Thoracic aorta (tissue), 2 donors: Measurements from ENCODE around the gene FAM204A. TPM values are rescaled to one million over a fixed set of nuclear protein-coding genes. Genes with fewer than 3 reads are reported as not detected.

Experiments used
- ATAC-seq: fragments of 150-250 bp; one replicate; pipeline ENCODE4 v1.8.0; 2017; ENCODE audit warnings: low read depth; ENCODE audit not compliant: insufficient number of reproducible peaks, low FRiP score
- DNase-seq: peaks from one replicate; pipeline ENCODE4 v3.0.0-alpha.2; 2020; ENCODE audit warnings: low spot score
- H3K27ac ChIP-seq, 2 donors: fragments of 200-600 bp; sonication (generic); 1 replicate in 1 of 2; 2 replicates in 1 of 2; pipeline ENCODE4 v1.5.1; 2016; ENCODE audit warnings: mild to moderate bottlenecking in 2 of 2, moderate library complexity in 2 of 2
- H3K27me3 ChIP-seq: fragments of 200-600 bp; sonication (generic); replicated peaks from 2 replicates; pipeline ENCODE4 v1.6.0; 2016; ENCODE audit warnings: mild to moderate bottlenecking; ENCODE audit not compliant: insufficient read depth
- H3K36me3 ChIP-seq: fragments of 200-600 bp; sonication (generic); one replicate; pipeline ENCODE4 v1.5.1; 2016
- H3K4me1 ChIP-seq, 2 donors: fragments of 200-600 bp; sonication (generic); 1 replicate in 1 of 2; 2 replicates in 1 of 2; pipeline versions ENCODE4 v1.5.1 to v1.6.0; 2016; ENCODE audit warnings: low read depth in 2 of 2, mild to moderate bottlenecking in 1 of 2; ENCODE audit not compliant: control insufficient read depth in 1 of 2
- H3K4me3 ChIP-seq: fragments of 200-600 bp; sonication (generic); 2 replicates; pipeline ENCODE4 v1.5.1; 2016; ENCODE audit warnings: mild to moderate bottlenecking
- H3K9me3 ChIP-seq: fragments of 200-600 bp; sonication (generic); 2 replicates; pipeline ENCODE4 v1.5.1; 2016
- total RNA-seq, 2 donors: library from RNA; depleted of rRNA; stranded (reverse); fragments of >200 nt; gene quantifications; one replicate each; pipeline versions ENCODE4 v1.1.0 to v1.2.3, GENCODE V29; 2016
- TF ChIP-seq, protein P1 (sequence below): fragments of 200-600 bp; sonication (generic); IDR thresholded peaks from one replicate; pipeline ENCODE4 v1.5.1; 2019; ENCODE audit warnings: antibody characterized with exemption

FAM204A gene
- 10 to 100 TPM; 18.5 to 22.5 TPM for total RNA-seq

DNA sequence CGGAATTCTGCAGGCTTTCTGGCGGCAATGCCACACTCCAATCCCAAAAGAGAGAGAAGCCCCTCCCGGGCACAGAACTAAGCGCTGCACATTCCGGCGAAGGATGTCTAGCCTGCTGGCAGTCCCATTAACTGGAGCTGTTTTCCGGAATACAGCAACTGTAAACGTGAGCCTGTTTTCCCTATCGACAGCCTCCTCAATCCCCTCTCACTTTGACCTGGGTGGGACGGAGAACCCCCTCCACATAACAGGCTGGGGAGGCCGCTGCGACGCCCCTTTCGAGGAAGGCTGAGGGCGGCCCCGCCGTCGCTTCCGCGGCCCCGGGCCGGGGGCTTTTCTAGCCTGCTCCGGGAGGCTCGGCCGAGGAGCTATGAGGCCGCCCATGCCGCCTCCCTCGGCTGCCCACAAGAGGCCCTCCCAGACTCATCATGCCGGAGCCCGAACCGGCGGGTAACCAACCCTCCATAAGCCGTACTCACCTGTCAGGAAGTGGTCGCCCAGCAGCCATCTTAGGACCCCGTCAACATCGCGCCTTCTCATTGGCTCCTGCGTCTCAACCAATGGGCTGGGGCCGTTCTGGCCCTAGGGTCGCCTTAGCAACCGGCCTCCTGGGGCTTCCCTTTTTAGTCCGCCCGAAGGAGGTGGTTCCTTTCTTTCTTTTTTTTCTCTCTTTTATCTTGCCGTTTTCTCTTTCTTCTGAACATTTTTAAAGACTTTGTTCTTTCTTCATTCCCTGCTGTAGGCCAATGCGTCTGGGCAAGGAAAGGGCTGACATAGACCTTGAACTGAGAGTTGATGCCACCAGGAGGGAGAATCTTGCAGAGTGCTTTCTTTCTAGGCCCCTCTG lies at the start of gene FAM204A:
Gene FAM204A (minus strand): TSS at position 534 of the 847 bp plus-strand sequence. CDS start 5,909 bp downstream, outside the sequence.
- no peaks in the 10 kb centered on the region for H3K36me3 ChIP-seq

GRCh38 chr10:118383699-118384098 lies 41.6 kb upstream of the FAM204A start:
- Histone ChIP-seq H3K4me3 (no peak overlapping the region), H3K9me3 (no peaks in the 10 kb centered on the region), H3K36me3 (no peaks in the 10 kb centered on the region), H3K27me3 (no peaks in the 10 kb centered on the region), H3K4me1 (no peaks in the 10 kb centered on the region), H3K27ac (no peak overlapping the region)
- TF ChIP-seq, protein P1, sequence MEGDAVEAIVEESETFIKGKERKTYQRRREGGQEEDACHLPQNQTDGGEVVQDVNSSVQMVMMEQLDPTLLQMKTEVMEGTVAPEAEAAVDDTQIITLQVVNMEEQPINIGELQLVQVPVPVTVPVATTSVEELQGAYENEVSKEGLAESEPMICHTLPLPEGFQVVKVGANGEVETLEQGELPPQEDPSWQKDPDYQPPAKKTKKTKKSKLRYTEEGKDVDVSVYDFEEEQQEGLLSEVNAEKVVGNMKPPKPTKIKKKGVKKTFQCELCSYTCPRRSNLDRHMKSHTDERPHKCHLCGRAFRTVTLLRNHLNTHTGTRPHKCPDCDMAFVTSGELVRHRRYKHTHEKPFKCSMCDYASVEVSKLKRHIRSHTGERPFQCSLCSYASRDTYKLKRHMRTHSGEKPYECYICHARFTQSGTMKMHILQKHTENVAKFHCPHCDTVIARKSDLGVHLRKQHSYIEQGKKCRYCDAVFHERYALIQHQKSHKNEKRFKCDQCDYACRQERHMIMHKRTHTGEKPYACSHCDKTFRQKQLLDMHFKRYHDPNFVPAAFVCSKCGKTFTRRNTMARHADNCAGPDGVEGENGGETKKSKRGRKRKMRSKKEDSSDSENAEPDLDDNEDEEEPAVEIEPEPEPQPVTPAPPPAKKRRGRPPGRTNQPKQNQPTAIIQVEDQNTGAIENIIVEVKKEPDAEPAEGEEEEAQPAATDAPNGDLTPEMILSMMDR = no peak
- DNase-seq = no peak
- ATAC-seq = no peak

More for the DNA sequence above, at the start of gene FAM204A:
- Histone ChIP-seq H3K27me3 (no peaks in the 10 kb centered on the region), H3K4me3 (peak within 1 kb of the TSS; percentile 91), H3K4me1 (peaks cover 16 to 35% of the 10 kb centered on the region in 2 donors), H3K27ac (peak within 1 kb of the TSS; percentile 66), H3K9me3 (no peaks in the 10 kb centered on the region)
- ATAC-seq (peak; percentile 98), DNase-seq (peak; percentile 86)
- TF ChIP-seq, protein P1 = no peak

- TF ChIP-seq, protein P1 = no peak
Observed at GRCh38 chr10:118383063-118383689, 41.1 kb upstream of the FAM204A start.

DNA sequence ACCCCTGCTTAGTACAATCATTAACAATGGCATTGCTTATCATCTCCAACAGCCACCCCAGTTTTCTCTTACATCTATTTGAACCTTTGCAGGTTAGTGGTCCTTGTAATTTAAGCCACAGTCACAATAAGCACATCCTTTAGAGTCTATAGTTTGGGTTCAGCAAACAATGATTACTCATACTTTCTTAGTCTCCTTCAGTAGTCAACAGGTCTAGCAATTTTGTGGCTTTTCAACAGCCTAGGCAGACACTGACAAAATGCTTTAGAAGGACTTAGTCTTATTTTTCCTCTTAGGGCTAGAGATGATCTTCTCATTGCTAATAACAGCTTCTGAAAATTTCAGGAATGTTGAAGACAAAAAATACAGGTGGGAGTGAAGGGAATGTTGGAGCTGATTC lies 32.3 kb upstream of the FAM204A start:
- no peaks in the 10 kb centered on the region for H3K36me3 ChIP-seq
- H3K9me3 ChIP-seq = no peaks in the 10 kb centered on the region
- H3K27ac ChIP-seq = no peak overlapping the region
- H3K4me3 ChIP-seq = no peak overlapping the region
- no peaks in the 10 kb centered on the region for H3K27me3 ChIP-seq
- TF ChIP-seq, protein P1 = no peak
- H3K4me1 ChIP-seq = peaks cover 8 to 15% of the 10 kb centered on the region in 2 donors
- ATAC-seq (no peak), DNase-seq (no peak)

More at GRCh38 chr10:118383063-118383689, 41.1 kb upstream of the FAM204A start:
- DNase-seq (no peak), ATAC-seq (no peak)
- no peaks in the 10 kb centered on the region for H3K9me3 ChIP-seq
- H3K27me3 ChIP-seq = no peaks in the 10 kb centered on the region
- no peak overlapping the region for H3K27ac ChIP-seq
- no peak overlapping the region for H3K4me3 ChIP-seq
- no peaks in the 10 kb centered on the region for H3K36me3 ChIP-seq
- no peaks in the 10 kb centered on the region for H3K4me1 ChIP-seq

DNA sequence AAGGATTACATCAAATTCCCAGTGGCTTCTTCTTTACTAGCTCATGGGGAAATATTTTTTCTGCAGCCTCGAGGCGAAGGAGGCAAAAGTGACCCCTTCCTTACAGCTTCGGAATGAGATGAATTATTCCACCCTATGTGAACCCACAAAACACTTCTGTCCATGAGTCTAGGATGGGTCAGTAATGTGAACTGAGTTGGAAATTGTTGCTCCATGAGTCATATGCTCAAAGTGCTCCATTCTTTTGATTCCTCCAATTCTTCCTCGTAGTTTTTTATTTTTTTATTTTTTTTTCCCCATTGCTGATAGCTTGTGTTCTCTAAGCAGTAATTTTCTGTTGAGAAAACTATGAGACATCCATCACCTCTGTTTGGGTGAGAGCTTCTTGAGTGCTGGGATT lies 31.7 kb upstream of the FAM204A start:
- TF ChIP-seq, protein P1 = no peak
- no peak for ATAC-seq

More for the DNA sequence above, 31.7 kb upstream of the FAM204A start:
- Histone ChIP-seq H3K27ac (no peak overlapping the region), H3K4me1 (peaks cover 8 to 15% of the 10 kb centered on the region in 2 donors), H3K4me3 (no peak overlapping the region), H3K27me3 (no peaks in the 10 kb centered on the region), H3K36me3 (no peaks in the 10 kb centered on the region), H3K9me3 (no peaks in the 10 kb centered on the region)
- no peak for DNase-seq
